K562 (cell line): ENCODE results near the gene PKDREJ. TPM values are rescaled to one million over a fixed set of nuclear protein-coding genes. Genes with fewer than 3 reads are reported as not detected.

Experiments
- ATAC-seq: fragments of 200-7000 bp; cut with Tn5 transposase; 3 replicates; pipeline ENCODE4 v1.9.1; 2020; ENCODE audit warnings: moderate library complexity
- BruUV-seq: library from RNA; stranded (reverse); fragments of 400-500 nt; replicated peaks from 2 replicates; lab custom pipeline; 2021; lab: Mats Ljungman, UMichigan
- CTCF ChIA-PET: fragments of 300-600 bp; formaldehyde crosslinking; extraction: SDS; loops from one replicate; lab custom pipeline; 2021; ENCODE audit warnings: low intra/inter-chr PET ratio; lab: Yijun Ruan, JAX
- POLR2A ChIA-PET: fragments of 300-600, 350-650 bp; sonication (Branson Sonifier 250); formaldehyde crosslinking; extraction: SDS; loops from one replicate; lab custom pipeline; 2021; ENCODE audit warnings: antibody characterized with exemption, inconsistent platforms; lab: Yijun Ruan, JAX
- DNase-seq, 4 experiments: peaks; one replicate each; pipeline versions ENCODE4 v3.0.0 to v3.0.0-alpha.2; 2011 to 2018; ENCODE audit warnings: low spot score in 3 of 4, mixed read lengths in 3 of 4; ENCODE audit errors: extremely low read depth in 1 of 4
- FAIRE-seq: peaks from 2 replicates; lab custom pipeline; 2011; peaks lifted over from hg19 to GRCh38; lab: Jason Lieb, UNC
- H2AFZ ChIP-seq: 2 replicates; pipeline ENCODE4 v1.6.0; 2011; ENCODE audit warnings: low read depth, low read length, control low read depth, inconsistent platforms
- H3K27ac ChIP-seq: fragments of 200-600 bp; 3 replicates; pipeline ENCODE4 v1.8.0; 2011; ENCODE audit warnings: low read depth, mild to moderate bottlenecking, control low read depth, inconsistent platforms, low read length, moderate library complexity, mixed read lengths; ENCODE audit errors: extremely low read depth
- H3K27me3 ChIP-seq, 2 experiments: fragments of 300-600 bp in 1 of 2; 2 replicates in 1 of 2; 3 replicates in 1 of 2; pipeline versions ENCODE4 v1.6.0 to v1.8.0; 2011; ENCODE audit warnings: inconsistent platforms in 2 of 2, low read length in 2 of 2, mild to moderate bottlenecking in 1 of 2, mixed read lengths in 1 of 2, moderate library complexity in 1 of 2; ENCODE audit not compliant: control insufficient read depth in 2 of 2, insufficient read depth in 2 of 2
- H3K36me3 ChIP-seq: fragments of 300-600 bp; 3 replicates; pipeline ENCODE4 v1.8.0; 2011; ENCODE audit warnings: mild to moderate bottlenecking, low read length, inconsistent platforms; ENCODE audit not compliant: control insufficient read depth, insufficient read depth
- H3K4me1 ChIP-seq, 2 experiments: fragments of 200-600 bp in 1 of 2; replicated peaks in 1 of 2; 2 replicates in 1 of 2; 3 replicates in 1 of 2; pipeline versions ENCODE4 v1.5.1 to v1.8.0; 2011; ENCODE audit warnings: inconsistent platforms in 2 of 2, low read length in 2 of 2, mild to moderate bottlenecking in 1 of 2, mixed read lengths in 1 of 2, moderate library complexity in 1 of 2; ENCODE audit not compliant: control insufficient read depth in 2 of 2, insufficient read depth in 2 of 2
- H3K4me2 ChIP-seq: 2 replicates; pipeline ENCODE4 v1.6.1; 2011; ENCODE audit warnings: low read length, control low read depth, inconsistent platforms, mixed read lengths; ENCODE audit not compliant: insufficient read depth
- H3K4me3 ChIP-seq: fragments of 200-600 bp; sonication (generic), shearing (Covaris generic); 2 replicates; pipeline ENCODE4 v1.5.1; 2016; ENCODE audit warnings: control low read depth, inconsistent platforms
- H3K79me2 ChIP-seq: fragments of 200-600 bp; 3 replicates; pipeline ENCODE4 v1.8.0; 2011; ENCODE audit warnings: low read length, inconsistent platforms; ENCODE audit not compliant: control insufficient read depth, insufficient read depth
- H3K9ac ChIP-seq, 2 experiments: 2 replicates each; pipeline versions ENCODE4 v1.6.0 to v1.6.1; 2011; ENCODE audit warnings: low read depth in 2 of 2, low read length in 2 of 2, control low read depth in 1 of 2, inconsistent platforms in 1 of 2, mild to moderate bottlenecking in 1 of 2, mixed read lengths in 1 of 2; ENCODE audit not compliant: insufficient read depth in 1 of 2
- H3K9me1 ChIP-seq: one replicate; pipeline ENCODE4 v1.6.0; 2011; ENCODE audit warnings: inconsistent platforms, mild to moderate bottlenecking, low read length, moderate library complexity; ENCODE audit not compliant: control insufficient read depth, insufficient read depth
- H3K9me3 ChIP-seq: replicated peaks from 2 replicates; pipeline ENCODE4 v1.5.1; 2011; ENCODE audit warnings: low read depth, low read length, inconsistent platforms; ENCODE audit not compliant: control insufficient read depth, insufficient read depth
- H4K20me1 ChIP-seq: replicated peaks from 2 replicates; pipeline ENCODE4 v1.6.1; 2011; ENCODE audit warnings: low read length, inconsistent platforms, mixed read lengths; ENCODE audit not compliant: control insufficient read depth, insufficient read depth
- CBX3 ChIP-seq, 2 experiments: IDR thresholded peaks; 1 replicate in 1 of 2; 2 replicates in 1 of 2; pipeline ENCODE4 v1.6.1; 2012; ENCODE audit warnings: inconsistent platforms in 2 of 2, low read length in 2 of 2, borderline replicate concordance in 1 of 2, control low read depth in 1 of 2
- HEY1 ChIP-seq: fragments of 250-450 bp; sonication (Bioruptor Pico); IDR thresholded peaks from 2 replicates; pipeline ENCODE4 v1.5.0; 2020; ENCODE audit warnings: mild to moderate bottlenecking, moderate library complexity, borderline replicate concordance
- MYBL2 ChIP-seq, 2 experiments: fragments of 450-650 bp in 1 of 2; sonication (generic) in 1 of 2; formaldehyde crosslinking in 1 of 2; IDR thresholded peaks; 2 replicates each; pipeline versions ENCODE4 v1.6.1 to v1.8.1; 2017 to 2022; ENCODE audit warnings: borderline replicate concordance in 1 of 2, inconsistent platforms in 1 of 2, low read depth in 1 of 2, mild to moderate bottlenecking in 1 of 2, missing genetic modification reagents in 1 of 2, moderate library complexity in 1 of 2
- RBM17 ChIP-seq: fragments of 200-400 bp; formaldehyde crosslinking; IDR thresholded peaks from 2 replicates; pipeline ENCODE4 v1.6.1; 2017; ENCODE audit warnings: low read depth, mild to moderate bottlenecking, low read length, borderline replicate concordance
- TCFL5 ChIP-seq: fragments of 250-450 bp; sonication (Bioruptor Pico); conservative IDR thresholded peaks from 2 replicates; pipeline ENCODE4 v1.6.1; 2021; ENCODE audit warnings: mild to moderate bottlenecking, moderate library complexity, matching md5 sums
- THRAP3 ChIP-seq: fragments of 450-650 bp; IDR thresholded peaks from 2 replicates; pipeline ENCODE4 v1.6.1; 2016; ENCODE audit warnings: mild to moderate bottlenecking, inconsistent platforms, borderline replicate concordance
- ZC3H11A ChIP-seq: IDR thresholded peaks from 2 replicates; pipeline ENCODE4 v1.6.1; 2012; ENCODE audit warnings: low read depth, low read length, improper control_type of control experiment
- ZNF239 ChIP-seq: fragments of 250-450 bp; sonication (Bioruptor Pico); IDR thresholded peaks from 2 replicates; pipeline ENCODE4 v1.4.0; 2020; ENCODE audit warnings: mild to moderate bottlenecking
- ZNF274 ChIP-seq: IDR thresholded peaks from 2 replicates; pipeline ENCODE4 v1.6.1; 2011; ENCODE audit warnings: low read depth, mild to moderate bottlenecking, low read length, moderate library complexity, borderline replicate concordance
- ZNF282 ChIP-seq: sonication (generic); formaldehyde crosslinking; IDR thresholded peaks from 2 replicates; pipeline ENCODE4 v1.8.1; 2023; ENCODE audit warnings: missing genetic modification reagents
- ZNF589 ChIP-seq: fragments of 200-800 bp; sonication (Bioruptor generic); IDR thresholded peaks from 2 replicates; pipeline ENCODE4 v1.6.1; 2016; ENCODE audit warnings: low read depth, missing genetic modification characterization, missing compliant biosample characterization
- ZNF668 ChIP-seq: fragments of 250-450 bp; sonication (Bioruptor Pico); IDR thresholded peaks from 2 replicates; pipeline ENCODE4 v1.8.0; 2022; ENCODE audit warnings: mild to moderate bottlenecking, inconsistent platforms
- WGBS: fragments of 100-300 bp; shearing (Covaris generic); methylation state at CpG from one replicate; pipeline ENCODE4 v1.1.6; 2016; ENCODE audit warnings: low coverage, mixed read lengths; ENCODE audit not compliant: insufficient coverage; ENCODE audit errors: missing lambda C conversion rate; 5-methylcytosine and 5-hydroxymethylcytosine counted together
- in situ Hi-C: fragments of 300-500 bp; cut with MboI; formaldehyde crosslinking; loops from 4 replicates; pipeline ENCODE4 v1.15.0; 2018; ENCODE audit warnings: inconsistent platforms, mixed read lengths
- intact Hi-C: fragments of 100-400 bp; cut with micrococcal nuclease; formaldehyde crosslinking; loops from 2 replicates; pipeline ENCODE4 v1.14.2; 2022
- polyA plus RNA-seq, 8 experiments: library from polyadenylated mRNA; depleted of rRNA in 4 of 8; stranded (reverse) in 5 of 8; unstranded in 3 of 8; fragments of >200 nt; fragmentation: Nextera tagmentation in 2 of 8; fragmentation: Illumina TruSeq in 1 of 8; extraction: Ambion mirVana in 2 of 8; extraction: Trizol in 1 of 8; gene quantifications; 2 replicates each; pipeline versions ENCODE4 v1.2.1 to v1.2.3, GENCODE V29; 2011 to 2014; ENCODE audit warnings: inconsistent platforms in 1 of 8, missing spikeins in 1 of 8
- total RNA-seq, 7 experiments: library from RNA; depleted of rRNA in 6 of 7; stranded (reverse); fragments of >200 nt in 6 of 7; fragmentation: Illumina TruSeq in 2 of 7; extraction: Trizol in 2 of 7; gene quantifications; 2 replicates each; pipeline versions ENCODE4 v1.2.1 to v1.2.3, GENCODE V29; 2011 to 2021; ENCODE audit warnings: low replicate concordance in 1 of 7

The PKDREJ gene
- total and polyA plus RNA-seq, 9 of the 15 experiments (the other 6 are each of a cell fraction or from before 2014, with no cell fraction given): 0.03 TPM; not detected in 8

GRCh38 chr22:46214149-46214548 is 49.0 kb downstream of the PKDREJ start (continued):
- no peak for TF ChIP-seq TCFL5 (CRISPR knock-in tag)
- TF ChIP-seq CBX3 (IDR thresholded peaks at IDR 0.05; ENCODE audit: borderline replicate concordance in 1 of 2, low read length in 2 of 2): no peak
- TF ChIP-seq HEY1 (CRISPR knock-in tag): no peak
- TF ChIP-seq ZNF589: no peak
- TF ChIP-seq ZC3H11A: no peak
- TF ChIP-seq ZNF668 (CRISPR knock-in tag): no peak
- TF ChIP-seq ZNF239 (CRISPR knock-in tag): no peak
- no peak for TF ChIP-seq MYBL2 (IDR thresholded peaks at IDR 0.05; ENCODE audit: low read depth)
- no peak for TF ChIP-seq MYBL2 (CRISPR knock-in tag; IDR thresholded peaks at IDR 0.05; ENCODE audit: borderline replicate concordance)
- TF ChIP-seq ZNF282 (CRISPR knock-in tag): no peak

- no TSS peak for BruUV-seq
- Histone ChIP-seq H4K20me1 (no peaks in the 10 kb centered on the region), H3K9me3 (no peaks in the 10 kb centered on the region), H3K36me3 (no peaks in the 10 kb centered on the region), H3K4me3 (no peak overlapping the region), H3K9ac (no peak overlapping the region), H3K9me1 (no peaks in the 10 kb centered on the region), H3K4me2 (no peak overlapping the region), H3K79me2 (no peaks in the 10 kb centered on the region), H2AFZ (no peak overlapping the region), H3K4me1 (no peaks in the 10 kb centered on the region), H3K27me3 (no peaks in the 10 kb centered on the region), H3K27ac (no peak overlapping the region)
- no peak for DNase-seq
- TF ChIP-seq ZNF274 (no peak), THRAP3 (no peak), RBM17 (no peak)
- FAIRE-seq: no peak
- no CpG with 5 or more reads among the region's 4 CpGs for WGBS
- in situ Hi-C loops: no loop called here
- ChIA-PET CTCF (no interaction called here), POLR2A (no interaction called here)
- ATAC-seq: no peak
- intact Hi-C loops: no loop called here
Observed at GRCh38 chr22:46213052-46213451, 50.1 kb downstream of the PKDREJ start.
